ENCODE measurements around the gene GUCY2D.

Gene GUCY2D

GRCh38 chr17:8016632-8017424, 14.4 kb downstream of the GUCY2D start:
- H3K4me1 Mint-ChIP-seq: peaks cover 28% of the 10 kb centered on the region
- no peaks in the 10 kb centered on the region for H3K36me3 Mint-ChIP-seq (ENCODE audit: low read depth)
- peak; percentile 70 for DNase-seq
- peak overlapping the region; percentile 82 for H3K4me3 Mint-ChIP-seq
- peaks cover 82% of the 10 kb centered on the region for H3K27me3 Mint-ChIP-seq (ENCODE audit: low read depth, poor library complexity)
- H3K27ac Mint-ChIP-seq: no peak overlapping the region
- peak; percentile 78 for TF ChIP-seq CTCF (IDR thresholded peaks at IDR 0.05)
- no peaks in the 10 kb centered on the region for H3K9me3 Mint-ChIP-seq

- no peak for DNase-seq
- H3K4me3 Mint-ChIP-seq: no peak overlapping the region
- peaks cover 71% of the 10 kb centered on the region for H3K27me3 Mint-ChIP-seq (ENCODE audit: low read depth, poor library complexity)
- H3K4me1 Mint-ChIP-seq: peaks cover 33% of the 10 kb centered on the region
- no peaks in the 10 kb centered on the region for H3K9me3 Mint-ChIP-seq
- no peak overlapping the region for H3K27ac Mint-ChIP-seq
- no peaks in the 10 kb centered on the region for H3K36me3 Mint-ChIP-seq (ENCODE audit: low read depth)
- no peak for TF ChIP-seq CTCF (IDR thresholded peaks at IDR 0.05)
Measured at GRCh38 chr17:8018436-8018835, 16.0 kb downstream of the GUCY2D start.

GRCh38 chr17:8019166-8019565, 16.8 kb downstream of the GUCY2D start:
- H3K9me3 Mint-ChIP-seq: no peaks in the 10 kb centered on the region
- DNase-seq: no peak
- H3K27ac Mint-ChIP-seq: no peak overlapping the region
- H3K36me3 Mint-ChIP-seq (ENCODE audit: low read depth): no peaks in the 10 kb centered on the region
- H3K27me3 Mint-ChIP-seq (ENCODE audit: low read depth, poor library complexity): peaks cover 63% of the 10 kb centered on the region
- no peak for TF ChIP-seq CTCF (IDR thresholded peaks at IDR 0.05)
- peaks cover 29% of the 10 kb centered on the region for H3K4me1 Mint-ChIP-seq
- H3K4me3 Mint-ChIP-seq: no peak overlapping the region

- no peak for DNase-seq
- Mint-ChIP-seq H3K27me3 (ENCODE audit: low read depth, poor library complexity) (peaks cover 57% of the 10 kb centered on the region), H3K27ac (no peak overlapping the region), H3K4me1 (peaks cover 29% of the 10 kb centered on the region), H3K4me3 (no peak overlapping the region), H3K9me3 (no peaks in the 10 kb centered on the region), H3K36me3 (ENCODE audit: low read depth) (no peaks in the 10 kb centered on the region)
- no peak for TF ChIP-seq CTCF (IDR thresholded peaks at IDR 0.05)
Measured at GRCh38 chr17:8019665-8020650, 17.5 kb downstream of the GUCY2D start.

GRCh38 chr17:8020776-8021564, 18.6 kb downstream of the GUCY2D start:
- H3K4me1 Mint-ChIP-seq: peaks cover 29% of the 10 kb centered on the region
- DNase-seq: no peak
- peaks cover 57% of the 10 kb centered on the region for H3K27me3 Mint-ChIP-seq (ENCODE audit: low read depth, poor library complexity)
- H3K27ac Mint-ChIP-seq: no peak overlapping the region
- no peak overlapping the region for H3K4me3 Mint-ChIP-seq
- no peaks in the 10 kb centered on the region for H3K9me3 Mint-ChIP-seq
- no peak for TF ChIP-seq CTCF (IDR thresholded peaks at IDR 0.05)
- no peaks in the 10 kb centered on the region for H3K36me3 Mint-ChIP-seq (ENCODE audit: low read depth)

Data from nephron progenitor cell (in vitro differentiated cells).